Parathyroid adenoma (tissue), 2 donors: ENCODE data around the gene ILRUN.
A peak's percentile ranks its signal among the peaks of the same experiment; 100 is the strongest.
"Not testable (repeated sequence)": the region's sequence is repeated elsewhere in the genome, so short reads cannot be mapped to it uniquely, and the experiment has no call there.

Experiments
- H2AFZ ChIP-seq: fragments of 300-600 bp; sonication (generic); one replicate; pipeline ENCODE4 v1.7.0; 2017; ENCODE audit warnings: antibody characterized with exemption, mild to moderate bottlenecking
- H3K27ac ChIP-seq: fragments of 300-600 bp; sonication (generic); one replicate; pipeline ENCODE4 v1.7.0; 2017
- H3K27me3 ChIP-seq: fragments of 300-600 bp; sonication (generic); one replicate; pipeline ENCODE4 v1.7.0; 2017; ENCODE audit warnings: low read length; ENCODE audit not compliant: control insufficient read depth, insufficient read depth
- H3K36me3 ChIP-seq: fragments of 300-600 bp; sonication (generic); one replicate; pipeline ENCODE4 v1.7.0; 2017; ENCODE audit warnings: low read length; ENCODE audit not compliant: control insufficient read depth, insufficient read depth
- H3K4me1 ChIP-seq: fragments of 300-600 bp; sonication (generic); one replicate; pipeline ENCODE4 v1.7.0; 2017; ENCODE audit warnings: control low read depth
- H3K4me2 ChIP-seq: fragments of 300-600 bp; sonication (generic); one replicate; pipeline ENCODE4 v1.7.0; 2017; ENCODE audit warnings: low read length
- H3K4me3 ChIP-seq: fragments of 300-600 bp; sonication (generic); one replicate; pipeline ENCODE4 v1.7.0; 2017; ENCODE audit warnings: low read depth, low read length
- H3K79me2 ChIP-seq: fragments of 300-600 bp; sonication (generic); one replicate; pipeline ENCODE4 v1.7.0; 2017; ENCODE audit warnings: control low read depth
- H3K9ac ChIP-seq: fragments of 300-600 bp; sonication (generic); one replicate; pipeline ENCODE4 v1.7.0; 2017; ENCODE audit warnings: mild to moderate bottlenecking
- H3K9me3 ChIP-seq: fragments of 300-600 bp; sonication (generic); one replicate; pipeline ENCODE4 v1.7.0; 2017; ENCODE audit warnings: low read length; ENCODE audit not compliant: control insufficient read depth
- TF ChIP-seq, protein P1 (sequence below): fragments of 300-600 bp; sonication (generic); IDR thresholded peaks from one replicate; pipeline ENCODE4 v1.7.0; 2017; ENCODE audit warnings: antibody characterized with exemption, mild to moderate bottlenecking
- donor health status: primary hyperparathyroidism.

The ILRUN gene

DNA sequence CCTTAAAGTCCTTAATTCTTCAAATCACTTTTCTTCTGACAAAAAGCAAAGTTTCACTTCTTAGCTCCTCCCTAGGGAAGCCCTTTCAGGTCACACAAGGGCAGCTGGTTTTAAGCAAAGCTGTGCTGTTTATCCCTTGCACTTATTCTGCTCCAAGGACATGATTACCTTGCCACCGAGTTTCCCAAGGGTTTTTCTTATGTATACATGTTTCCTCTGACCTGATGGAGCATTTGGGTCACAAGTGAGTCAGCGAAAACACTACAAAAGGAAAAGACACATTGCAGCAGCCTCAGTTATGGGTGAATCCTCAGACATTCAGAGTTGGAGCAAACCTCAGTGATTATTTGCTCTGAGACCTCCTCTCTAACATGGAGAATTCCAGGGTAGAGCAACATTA is 26.6 kb upstream of the ILRUN start:
- no peaks in the 10 kb centered on the region for H3K27me3 ChIP-seq
- no peaks in the 10 kb centered on the region for H3K79me2 ChIP-seq
- no peak overlapping the region for H3K4me3 ChIP-seq
- H3K27ac ChIP-seq: no peak overlapping the region
- TF ChIP-seq, protein P1, sequence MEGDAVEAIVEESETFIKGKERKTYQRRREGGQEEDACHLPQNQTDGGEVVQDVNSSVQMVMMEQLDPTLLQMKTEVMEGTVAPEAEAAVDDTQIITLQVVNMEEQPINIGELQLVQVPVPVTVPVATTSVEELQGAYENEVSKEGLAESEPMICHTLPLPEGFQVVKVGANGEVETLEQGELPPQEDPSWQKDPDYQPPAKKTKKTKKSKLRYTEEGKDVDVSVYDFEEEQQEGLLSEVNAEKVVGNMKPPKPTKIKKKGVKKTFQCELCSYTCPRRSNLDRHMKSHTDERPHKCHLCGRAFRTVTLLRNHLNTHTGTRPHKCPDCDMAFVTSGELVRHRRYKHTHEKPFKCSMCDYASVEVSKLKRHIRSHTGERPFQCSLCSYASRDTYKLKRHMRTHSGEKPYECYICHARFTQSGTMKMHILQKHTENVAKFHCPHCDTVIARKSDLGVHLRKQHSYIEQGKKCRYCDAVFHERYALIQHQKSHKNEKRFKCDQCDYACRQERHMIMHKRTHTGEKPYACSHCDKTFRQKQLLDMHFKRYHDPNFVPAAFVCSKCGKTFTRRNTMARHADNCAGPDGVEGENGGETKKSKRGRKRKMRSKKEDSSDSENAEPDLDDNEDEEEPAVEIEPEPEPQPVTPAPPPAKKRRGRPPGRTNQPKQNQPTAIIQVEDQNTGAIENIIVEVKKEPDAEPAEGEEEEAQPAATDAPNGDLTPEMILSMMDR: no peak
- no peak overlapping the region for H3K4me2 ChIP-seq
- no peak overlapping the region for H3K9ac ChIP-seq
- H3K36me3 ChIP-seq: no peaks in the 10 kb centered on the region
- H3K4me1 ChIP-seq: no peaks in the 10 kb centered on the region
- no peak overlapping the region for H2AFZ ChIP-seq
- H3K9me3 ChIP-seq: no peaks in the 10 kb centered on the region

DNA sequence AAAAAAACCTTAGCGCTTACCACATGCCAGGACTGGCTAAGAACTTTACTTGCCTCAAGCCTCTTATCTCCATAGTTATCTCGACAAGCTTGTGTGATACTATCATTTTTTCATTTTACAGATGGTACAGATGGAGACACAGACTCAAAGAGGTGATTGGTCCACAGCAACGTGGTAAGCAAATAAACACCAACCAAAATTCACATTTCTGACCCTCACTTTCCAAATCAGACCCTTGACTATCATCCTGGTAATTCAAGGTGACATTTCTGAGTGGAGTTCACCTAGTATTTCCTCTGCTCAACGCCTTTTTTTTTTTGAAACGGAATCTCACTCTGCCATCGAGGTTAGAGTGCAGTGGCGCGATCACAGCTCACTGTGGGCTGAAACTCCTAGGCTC is 25.9 kb upstream of the ILRUN start:
- no peaks in the 10 kb centered on the region for H3K4me1 ChIP-seq
- H3K4me3 ChIP-seq: no peak overlapping the region
- no peak overlapping the region for H3K9ac ChIP-seq
- TF ChIP-seq, protein P1: no peak
- no peaks in the 10 kb centered on the region for H3K79me2 ChIP-seq
- no peaks in the 10 kb centered on the region for H3K27me3 ChIP-seq
- H3K27ac ChIP-seq: no peak overlapping the region
- H3K9me3 ChIP-seq: no peaks in the 10 kb centered on the region
- H3K4me2 ChIP-seq: no peak overlapping the region
- H3K36me3 ChIP-seq: no peaks in the 10 kb centered on the region
- peak overlapping the region; percentile 45 for H2AFZ ChIP-seq

DNA sequence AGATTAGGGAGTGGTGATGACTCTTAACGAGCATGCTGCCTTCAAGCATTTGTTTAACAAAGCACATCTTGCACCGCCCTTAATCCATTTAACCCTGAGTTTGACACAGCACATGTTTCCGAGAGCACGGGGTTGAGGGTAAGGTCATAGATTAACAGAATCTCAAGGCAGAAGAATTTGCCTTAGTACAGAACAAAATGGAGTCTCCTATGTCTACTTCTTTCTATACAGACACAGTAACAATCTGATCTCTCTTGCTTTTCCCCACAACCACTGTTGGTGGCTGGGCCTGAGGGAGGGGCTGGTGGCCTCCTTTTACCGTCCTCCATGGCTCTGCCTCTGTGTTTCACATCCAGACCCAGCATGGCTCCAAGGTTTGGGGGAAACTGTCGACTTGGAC is 23.6 kb upstream of the ILRUN start:
- H3K36me3 ChIP-seq, H3K79me2 ChIP-seq, H3K27ac ChIP-seq, H3K27me3 ChIP-seq, H3K9ac ChIP-seq, H2AFZ ChIP-seq, H3K4me2 ChIP-seq, H3K4me1 ChIP-seq, H3K4me3 ChIP-seq, H3K9me3 ChIP-seq: not testable (repeated sequence)

DNA sequence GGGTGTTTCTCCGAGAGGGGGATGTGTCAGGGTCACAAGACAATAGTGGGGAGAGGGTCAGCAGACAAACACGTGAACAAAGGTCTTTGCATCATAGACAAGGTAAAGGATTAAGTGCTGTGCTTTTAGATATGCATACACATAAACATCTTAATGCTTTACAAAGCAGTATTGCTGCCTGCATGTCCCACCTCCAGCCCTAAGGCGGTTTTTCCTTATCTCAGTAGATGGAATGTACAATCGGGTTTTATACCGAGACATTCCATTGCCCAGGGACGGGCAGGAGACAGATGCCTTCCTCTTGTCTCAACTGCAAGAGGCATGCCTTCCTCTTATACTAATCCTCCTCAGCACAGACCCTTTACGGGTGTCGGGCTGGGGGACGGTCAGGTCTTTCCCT is 23.1 kb upstream of the ILRUN start:
- H3K4me2 ChIP-seq, H3K27ac ChIP-seq, H3K4me1 ChIP-seq, H3K4me3 ChIP-seq, H3K27me3 ChIP-seq, H3K9ac ChIP-seq, H2AFZ ChIP-seq, H3K36me3 ChIP-seq, H3K9me3 ChIP-seq, H3K79me2 ChIP-seq: not testable (repeated sequence)

DNA sequence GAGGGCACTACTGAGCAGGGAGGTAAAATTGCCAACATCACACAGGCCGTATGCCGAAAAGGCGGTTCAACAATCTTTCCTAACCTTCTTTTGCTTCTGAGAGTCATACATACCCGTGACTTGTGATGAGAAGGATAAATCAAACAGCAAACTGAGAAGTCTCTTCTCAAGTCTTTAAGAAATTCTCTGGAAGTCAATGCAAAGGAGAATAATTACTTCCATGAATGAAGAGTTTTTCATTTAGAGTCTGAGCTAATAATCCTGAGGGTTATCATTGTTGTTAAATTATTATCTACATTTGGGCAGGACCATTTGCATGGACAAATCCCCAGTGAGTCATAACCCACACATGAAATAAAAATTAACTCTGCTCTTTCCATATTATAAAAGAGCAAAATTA is 22.4 kb upstream of the ILRUN start:
- Histone ChIP-seq H3K79me2 (no peaks in the 10 kb centered on the region), H3K36me3 (no peaks in the 10 kb centered on the region), H3K27ac (no peak overlapping the region), H3K4me2 (no peak overlapping the region), H3K4me3 (no peak overlapping the region), H3K27me3 (no peaks in the 10 kb centered on the region), H2AFZ (no peak overlapping the region), H3K4me1 (no peaks in the 10 kb centered on the region), H3K9ac (no peak overlapping the region), H3K9me3 (no peaks in the 10 kb centered on the region)
- TF ChIP-seq, protein P1: no peak

DNA sequence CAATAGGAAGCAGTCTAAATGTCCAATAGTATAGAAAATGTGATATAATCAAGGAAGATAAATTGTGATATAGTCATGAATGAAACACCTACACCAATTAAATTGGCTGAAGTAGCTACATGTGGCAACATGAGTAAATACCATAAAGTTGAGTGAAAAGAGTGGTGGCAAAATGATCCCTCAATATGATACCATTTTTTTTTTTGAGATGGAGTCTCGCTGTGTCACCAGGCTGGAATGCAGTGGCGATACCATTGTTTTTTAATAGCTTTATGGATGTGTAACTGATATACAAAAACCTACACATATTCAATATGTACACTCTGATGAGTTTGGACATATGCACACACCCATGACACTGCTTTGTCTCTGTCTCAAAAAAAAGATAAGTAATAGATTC is 20.9 kb upstream of the ILRUN start:
- no peak overlapping the region for H3K4me2 ChIP-seq
- H3K9ac ChIP-seq: no peak overlapping the region
- TF ChIP-seq, protein P1: no peak
- H2AFZ ChIP-seq: no peak overlapping the region
- H3K4me1 ChIP-seq: no peaks in the 10 kb centered on the region
- no peak overlapping the region for H3K4me3 ChIP-seq
- H3K27me3 ChIP-seq: no peaks in the 10 kb centered on the region
- H3K9me3 ChIP-seq: no peaks in the 10 kb centered on the region
- no peak overlapping the region for H3K27ac ChIP-seq
- no peaks in the 10 kb centered on the region for H3K79me2 ChIP-seq
- no peaks in the 10 kb centered on the region for H3K36me3 ChIP-seq
